HG03039 (cell line): Measurements from ENCODE around the gene GPR162.
A peak's percentile ranks its signal among the peaks of the same experiment; 100 is the strongest.

Source experiments
- ATAC-seq: cut with Tn5 transposase; IDR thresholded peaks from one replicate; pipeline ENCODE4 v1.9.1; 2021; ENCODE audit warnings: mild to moderate bottlenecking, moderate library complexity; ENCODE audit not compliant: unreplicated experiment

GPR162 gene

DNA sequence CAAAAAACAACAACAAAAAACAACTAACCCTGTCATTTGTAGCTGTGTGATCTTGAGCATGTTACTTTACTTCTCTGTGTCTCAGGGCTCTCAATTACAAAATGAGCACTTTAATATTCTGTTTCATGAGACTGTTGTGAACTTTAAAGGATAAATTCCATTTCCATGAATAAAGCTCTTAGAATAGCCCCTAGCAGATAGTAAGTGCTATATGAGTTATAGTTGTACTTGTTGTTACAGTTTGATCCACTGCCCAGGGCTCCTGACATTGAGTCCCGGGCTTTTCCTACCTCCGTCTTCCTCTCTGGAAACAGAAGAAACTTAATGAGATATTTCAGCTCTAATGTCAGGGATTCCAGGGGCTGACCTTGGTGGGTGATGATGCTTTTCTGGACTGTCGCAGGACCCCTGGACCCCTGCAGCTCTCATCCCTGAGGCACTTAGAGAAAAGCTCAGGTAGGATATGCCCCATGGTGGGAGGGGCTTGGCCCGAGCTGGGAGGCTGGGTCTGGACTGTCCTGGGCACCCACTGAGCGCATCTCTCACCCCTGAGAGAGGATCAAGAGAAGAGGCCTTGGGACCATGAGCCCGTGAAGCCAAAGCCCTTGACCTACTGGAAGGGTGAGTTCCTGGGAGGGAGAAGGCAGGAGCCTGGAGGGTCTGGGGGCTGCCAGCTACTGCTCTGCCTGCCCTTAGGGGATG, 11.7 kb downstream of the GPR162 start:
- no peak for ATAC-seq

DNA sequence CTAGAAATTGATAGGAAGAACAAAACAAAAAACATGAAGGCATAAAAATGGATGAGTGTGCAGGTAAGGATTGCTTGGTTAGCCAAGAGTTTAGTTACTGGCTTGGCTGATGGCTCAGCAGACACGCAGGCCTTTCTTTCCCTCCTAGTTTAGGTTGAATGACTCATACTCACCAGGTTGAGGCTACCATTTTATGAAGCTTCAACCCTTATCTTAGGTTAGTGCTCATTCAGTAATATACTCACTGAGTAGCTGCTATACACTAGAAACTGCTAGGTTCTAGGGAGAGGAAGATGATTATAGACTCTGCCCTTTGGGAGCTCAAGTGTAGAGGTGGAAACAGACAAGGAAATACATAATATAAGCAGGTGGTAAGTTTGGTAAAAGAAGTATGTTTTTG, 12.6 kb downstream of the GPR162 start:
- ATAC-seq: no peak

DNA sequence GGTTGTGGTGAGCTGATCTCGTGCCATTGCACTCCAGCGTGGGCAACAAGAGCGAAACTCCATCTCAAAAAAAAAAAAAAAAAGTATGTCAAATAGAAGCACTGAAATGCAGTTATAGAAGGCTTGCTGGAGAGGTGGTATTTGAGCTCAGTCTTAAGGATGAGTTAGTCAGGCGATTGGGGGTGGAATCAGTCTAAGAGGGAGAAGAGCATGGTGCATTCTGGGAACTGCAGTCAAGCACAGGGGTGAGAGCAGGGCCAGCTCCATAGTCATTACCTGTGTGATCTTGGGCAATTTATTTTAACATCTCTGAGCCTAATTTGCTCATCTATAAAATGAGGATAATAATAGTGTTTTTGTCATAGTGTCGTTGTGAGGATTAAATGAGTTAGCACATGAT, 13.3 kb downstream of the GPR162 start:
- no peak for ATAC-seq

DNA sequence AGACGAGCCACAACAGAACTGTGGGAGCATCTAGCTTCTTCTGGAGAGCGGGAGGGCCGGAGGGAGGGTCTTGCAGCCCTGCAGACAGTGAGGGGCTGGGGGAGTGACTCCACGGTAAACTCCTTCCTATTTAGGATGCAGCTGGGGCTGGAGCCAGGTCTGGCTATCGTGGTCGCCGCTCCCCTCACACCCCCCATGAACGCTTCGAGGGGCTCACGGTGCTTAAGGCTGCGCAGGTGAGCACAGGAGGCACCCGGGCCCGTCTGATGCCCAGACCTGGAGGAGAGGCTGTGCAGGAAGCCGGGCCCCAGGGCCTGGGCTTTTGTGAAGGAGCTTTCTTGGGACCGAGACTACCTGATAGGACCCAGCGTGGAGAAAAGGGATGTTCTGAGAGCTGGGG, 15.2 kb downstream of the GPR162 start:
- no peak for ATAC-seq

DNA sequence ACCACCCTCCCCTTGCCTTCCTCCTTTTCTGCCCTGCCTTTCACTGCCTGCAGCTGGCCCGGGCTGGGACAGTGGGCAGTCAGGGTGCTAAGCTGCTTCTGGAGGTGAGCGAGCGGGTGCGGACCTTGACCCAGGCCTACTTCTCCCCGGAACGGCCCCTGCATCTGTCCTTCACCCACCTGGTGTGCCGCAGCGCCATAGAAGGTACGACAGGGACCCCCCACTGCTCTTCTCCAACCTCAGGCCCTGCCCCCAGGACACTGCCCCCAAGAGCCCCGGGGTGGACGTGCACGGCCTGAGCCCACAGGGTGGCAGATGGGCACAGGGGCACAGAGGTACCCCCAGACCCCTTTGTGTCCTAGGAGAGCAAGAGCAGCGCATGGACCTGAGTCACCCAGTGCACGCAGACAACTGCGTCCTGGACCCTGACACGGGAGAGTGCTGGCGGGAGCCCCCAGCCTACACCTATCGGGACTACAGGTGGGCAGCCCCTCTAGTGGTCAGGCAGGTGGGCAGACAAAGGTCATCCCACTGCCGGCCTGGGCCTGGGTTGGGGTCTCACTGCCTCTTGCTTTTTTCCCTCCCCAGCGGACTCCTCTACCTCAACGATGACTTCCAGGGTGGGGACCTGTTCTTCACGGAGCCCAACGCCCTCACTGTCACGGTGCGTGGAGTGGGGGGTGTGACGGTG, 15.9 kb downstream of the GPR162 start:
- no peak for ATAC-seq

DNA sequence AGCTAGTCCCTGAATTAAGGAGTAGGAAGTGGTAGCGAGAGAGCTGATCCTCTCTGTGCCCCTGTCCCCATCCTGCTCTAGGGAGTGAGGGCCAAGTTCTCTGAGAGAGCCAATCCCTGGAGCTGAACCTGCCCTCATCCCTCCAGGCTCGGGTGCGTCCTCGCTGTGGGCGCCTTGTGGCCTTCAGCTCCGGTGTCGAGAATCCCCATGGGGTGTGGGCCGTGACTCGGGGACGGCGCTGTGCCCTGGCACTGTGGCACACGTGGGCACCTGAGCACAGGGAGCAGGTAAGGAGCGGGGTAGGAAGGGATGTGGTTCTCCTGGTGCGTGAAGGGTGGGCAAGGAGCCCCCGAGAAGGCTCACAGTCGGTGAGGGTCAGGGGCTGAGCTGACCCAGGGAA, 17.2 kb downstream of the GPR162 start:
- no peak for ATAC-seq

DNA sequence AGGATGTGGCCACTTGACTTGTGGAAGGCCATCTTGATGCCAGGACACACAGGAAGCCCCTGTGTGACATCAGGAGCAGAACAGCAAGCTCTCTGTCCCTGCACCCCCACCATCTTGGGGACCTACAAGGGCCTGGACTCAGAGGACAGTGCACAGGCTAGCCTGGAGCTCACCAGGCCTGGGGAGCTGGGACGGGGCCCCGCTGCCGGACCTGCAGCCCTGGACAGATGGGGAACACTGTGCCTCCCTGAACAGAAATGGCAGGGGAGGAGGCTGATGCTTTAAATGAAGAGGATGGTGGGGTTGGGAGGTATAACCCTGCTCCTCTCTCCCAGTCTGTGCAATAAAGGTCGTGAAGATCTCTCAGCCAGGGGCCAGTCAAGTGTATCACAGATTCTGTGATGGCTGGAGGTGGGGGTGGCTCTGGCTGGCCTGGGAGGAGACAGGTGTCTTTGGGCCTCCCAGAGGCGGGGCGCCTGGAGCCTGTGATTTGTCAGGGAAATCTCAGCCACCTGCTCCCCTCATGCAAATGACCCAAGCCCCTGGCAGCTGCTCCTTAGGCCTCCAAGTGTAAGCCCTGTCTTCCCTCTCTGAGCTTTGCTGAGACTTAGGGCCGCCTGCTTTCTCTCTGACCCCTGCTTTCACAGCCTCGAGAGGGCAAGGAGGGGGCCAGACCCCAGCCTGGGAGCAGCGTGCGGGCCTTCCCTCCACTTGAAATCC, 18.0 kb downstream of the GPR162 start:
- ATAC-seq: peak; percentile 61

DNA sequence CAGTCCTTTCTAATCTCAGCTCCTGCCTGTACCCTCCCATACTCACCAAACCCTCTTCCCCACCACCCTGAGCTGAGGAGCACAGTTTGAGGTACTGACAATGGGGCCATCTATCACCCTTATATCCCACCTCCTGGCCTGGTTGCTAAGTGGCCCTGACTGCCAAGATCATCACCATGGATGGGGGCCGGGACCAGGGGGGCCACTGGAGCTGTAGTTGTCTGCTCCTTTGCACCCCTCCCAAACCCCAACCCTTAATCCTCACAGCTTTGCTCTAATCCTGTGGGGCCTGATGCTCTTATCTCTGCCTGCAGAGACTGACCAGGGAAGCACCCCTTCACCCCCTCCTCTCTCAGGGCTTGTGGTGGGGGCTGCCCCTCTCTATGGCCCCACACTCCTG, 18.7 kb downstream of the GPR162 start:
- ATAC-seq: no peak

DNA sequence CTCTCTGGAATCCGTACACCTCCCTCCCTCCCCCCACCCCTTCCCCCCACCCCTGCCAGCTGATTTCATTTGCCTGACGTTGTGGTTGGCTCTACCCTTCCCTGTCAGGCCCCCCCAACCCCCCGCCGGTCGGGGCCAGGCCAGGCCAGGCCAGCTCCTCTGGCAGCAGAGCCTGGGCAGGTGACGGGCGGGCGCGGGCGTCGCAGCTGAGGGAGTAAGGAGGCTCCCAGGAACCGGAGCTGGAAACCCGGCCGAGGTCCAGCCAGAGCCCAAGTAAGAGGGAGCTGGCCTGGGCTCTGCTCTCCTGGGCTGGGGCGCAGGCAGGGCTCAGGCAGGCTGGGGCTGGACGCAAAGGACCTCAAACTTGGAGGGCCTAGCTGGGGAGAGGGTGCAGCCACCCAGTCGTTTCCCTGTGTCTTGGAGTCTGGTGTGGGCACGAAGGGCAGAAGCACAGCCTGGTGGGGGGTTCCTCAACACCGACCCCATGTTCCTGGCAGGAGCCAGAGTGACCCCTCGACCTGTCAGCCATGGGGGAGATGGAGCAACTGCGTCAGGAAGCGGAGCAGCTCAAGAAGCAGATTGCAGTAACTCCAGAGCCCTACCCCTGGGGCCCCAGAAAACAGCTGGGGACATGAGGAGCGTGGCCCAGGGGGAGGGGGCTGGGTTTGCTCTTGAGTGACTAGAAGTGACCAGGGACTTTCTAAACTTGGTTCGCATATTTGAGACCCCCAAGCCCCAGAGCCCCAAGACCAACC, 19.3 kb downstream of the GPR162 start, which contains the start of gene GNB3:
Gene GNB3, plus strand, starts transcription at position 165 of the 755 bp plus-strand sequence. Its CDS starts 363 bp downstream, at position 528.
- no peak for ATAC-seq

DNA sequence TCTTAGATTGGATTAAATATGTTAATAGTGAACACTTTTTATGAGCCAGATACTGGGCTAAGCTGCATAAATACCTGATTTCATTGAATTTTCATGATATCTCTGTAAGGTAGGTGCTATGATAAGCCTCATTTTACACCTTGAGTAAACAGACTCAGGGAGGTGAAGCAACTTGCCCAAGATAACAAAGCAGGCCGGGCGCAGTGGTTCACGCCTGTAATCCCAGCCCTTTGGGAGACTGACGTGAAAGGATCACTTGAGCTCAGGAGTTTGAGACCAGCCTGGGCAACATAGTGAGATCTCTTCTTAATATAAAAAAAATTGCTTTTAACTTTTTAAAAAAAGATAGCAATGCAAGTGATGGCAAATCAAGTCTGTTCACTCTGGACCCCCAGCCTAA, 20.5 kb downstream of the GPR162 start:
- no peak for ATAC-seq

DNA sequence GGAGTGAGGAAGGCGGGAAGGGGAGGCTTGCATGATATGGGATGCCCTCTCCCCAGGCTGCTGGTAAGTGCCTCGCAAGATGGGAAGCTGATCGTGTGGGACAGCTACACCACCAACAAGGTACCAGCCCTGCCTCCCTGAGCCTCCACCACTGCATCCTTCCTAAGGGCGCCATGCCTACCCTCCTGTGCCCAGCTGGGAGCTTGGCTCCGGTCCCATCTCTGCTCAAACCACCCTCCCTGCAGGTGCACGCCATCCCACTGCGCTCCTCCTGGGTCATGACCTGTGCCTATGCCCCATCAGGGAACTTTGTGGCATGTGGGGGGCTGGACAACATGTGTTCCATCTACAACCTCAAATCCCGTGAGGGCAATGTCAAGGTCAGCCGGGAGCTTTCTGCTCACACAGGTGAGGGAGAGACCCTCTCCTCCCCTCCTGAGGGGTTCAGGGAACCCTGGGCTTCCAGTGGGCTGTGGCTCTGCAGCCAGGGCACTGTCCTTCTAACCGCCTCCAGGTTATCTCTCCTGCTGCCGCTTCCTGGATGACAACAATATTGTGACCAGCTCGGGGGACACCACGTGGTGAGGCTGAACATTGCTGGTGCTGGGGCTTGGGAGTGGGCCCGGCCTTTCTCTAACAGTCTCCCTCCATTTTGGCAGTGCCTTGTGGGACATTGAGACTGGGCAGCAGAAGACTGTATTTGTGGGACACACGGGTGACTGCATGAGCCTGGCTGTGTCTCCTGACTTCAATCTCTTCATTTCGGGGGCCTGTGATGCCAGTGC, 21.7 kb downstream of the GPR162 start:
- no peak for ATAC-seq

DNA sequence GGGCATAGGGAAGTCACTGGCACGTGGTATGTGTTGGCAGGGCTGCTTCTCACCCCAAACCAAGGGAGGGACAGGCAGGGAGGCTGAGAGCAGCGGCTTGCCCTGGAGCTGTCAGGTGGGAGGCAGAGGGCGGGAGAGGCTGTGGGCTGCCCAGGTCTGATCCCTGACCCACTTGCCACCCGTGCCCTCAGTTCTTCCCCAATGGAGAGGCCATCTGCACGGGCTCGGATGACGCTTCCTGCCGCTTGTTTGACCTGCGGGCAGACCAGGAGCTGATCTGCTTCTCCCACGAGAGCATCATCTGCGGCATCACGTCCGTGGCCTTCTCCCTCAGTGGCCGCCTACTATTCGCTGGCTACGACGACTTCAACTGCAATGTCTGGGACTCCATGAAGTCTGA, 23.8 kb downstream of the GPR162 start:
- ATAC-seq: no peak

DNA sequence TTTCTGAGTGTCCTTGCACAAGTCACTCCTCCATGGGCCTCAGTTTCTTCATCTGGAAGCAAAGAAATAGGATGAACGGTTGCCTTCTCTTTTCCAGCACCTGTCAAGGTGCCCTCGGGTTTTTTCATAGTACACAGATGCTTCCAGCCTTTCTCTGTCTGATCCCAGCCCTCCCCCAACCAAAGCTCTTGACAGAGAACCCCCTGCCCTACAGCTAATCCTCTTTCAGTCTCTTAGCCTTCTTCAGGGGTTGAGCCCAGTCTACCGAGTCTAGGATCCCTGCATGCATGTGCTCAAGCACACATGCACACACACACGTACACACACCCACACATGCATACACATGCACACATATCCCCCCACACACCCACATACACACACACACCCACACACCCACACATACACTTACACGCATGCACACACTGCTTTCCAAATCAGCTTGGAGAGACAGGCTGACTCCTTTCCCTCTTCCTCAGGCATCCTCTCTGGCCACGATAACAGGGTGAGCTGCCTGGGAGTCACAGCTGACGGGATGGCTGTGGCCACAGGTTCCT, 24.8 kb downstream of the GPR162 start:
- ATAC-seq: no peak

DNA sequence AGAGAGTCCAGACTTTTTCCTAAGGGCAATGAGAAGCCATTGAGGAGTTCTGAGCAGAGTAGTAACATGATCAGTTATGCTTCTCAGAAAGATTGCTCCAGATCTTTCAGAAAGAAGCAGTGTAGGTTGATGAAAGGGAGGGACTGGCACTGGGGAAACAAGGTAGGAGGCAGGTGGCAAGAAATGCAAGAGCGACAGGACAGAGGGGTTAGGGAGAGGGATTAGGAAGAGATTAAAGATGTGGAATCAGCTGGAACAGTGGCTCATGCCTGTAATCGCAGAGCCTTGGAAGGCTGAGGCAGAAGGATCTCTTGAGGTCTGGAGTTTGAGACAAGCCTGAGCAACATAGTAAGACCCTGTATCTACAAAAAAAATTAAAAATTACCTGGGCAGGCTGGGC, 26.1 kb downstream of the GPR162 start:
- ATAC-seq: no peak

DNA sequence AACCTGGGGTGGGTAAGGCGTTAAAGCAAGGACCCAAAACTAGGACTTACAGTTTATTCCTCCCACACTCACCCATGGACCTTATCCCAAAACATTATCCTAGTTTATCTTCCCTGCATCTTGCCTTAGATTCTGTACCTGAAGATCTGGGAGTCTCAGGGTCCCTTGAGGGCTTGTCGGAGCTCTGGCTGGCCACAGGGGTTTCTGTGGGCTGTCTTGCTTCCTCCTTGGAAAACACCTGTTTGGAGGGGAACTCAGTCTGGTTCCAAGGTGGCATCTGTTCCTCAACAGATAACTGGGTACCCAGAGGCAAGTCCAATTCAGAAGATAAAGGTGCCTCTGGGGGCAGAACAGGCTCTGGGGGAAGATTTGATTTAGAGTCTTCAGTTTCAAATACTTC, 27.8 kb downstream of the GPR162 start:
- ATAC-seq: no peak

DNA sequence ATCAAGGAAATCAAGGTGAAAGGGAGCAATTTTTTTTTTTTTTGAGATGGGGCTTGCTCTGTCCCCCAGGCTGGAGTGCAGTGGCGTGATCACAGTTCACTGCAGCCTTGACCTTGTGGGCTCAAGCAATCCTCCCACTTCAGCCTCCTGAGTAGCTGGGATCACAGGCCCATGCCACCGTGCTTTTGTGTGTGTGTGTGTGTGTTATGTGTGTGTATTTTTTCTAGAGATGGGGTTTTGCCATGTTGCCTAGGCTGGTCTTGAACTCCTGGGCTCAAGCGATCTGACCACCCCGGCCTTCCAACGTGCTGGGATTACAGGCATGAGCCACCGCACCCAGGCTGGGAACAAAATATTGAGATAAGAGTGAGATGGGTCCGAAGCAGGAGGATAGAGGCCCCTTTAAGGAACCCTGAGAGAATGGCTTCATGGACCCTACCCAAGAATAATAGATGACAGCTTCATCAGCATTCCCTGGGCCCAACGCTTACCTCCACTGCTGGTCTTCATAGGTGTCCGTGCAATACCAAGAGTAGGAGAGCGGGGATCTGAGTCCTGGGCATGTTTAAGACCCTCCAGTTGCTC, 28.4 kb downstream of the GPR162 start:
- no peak for ATAC-seq

DNA sequence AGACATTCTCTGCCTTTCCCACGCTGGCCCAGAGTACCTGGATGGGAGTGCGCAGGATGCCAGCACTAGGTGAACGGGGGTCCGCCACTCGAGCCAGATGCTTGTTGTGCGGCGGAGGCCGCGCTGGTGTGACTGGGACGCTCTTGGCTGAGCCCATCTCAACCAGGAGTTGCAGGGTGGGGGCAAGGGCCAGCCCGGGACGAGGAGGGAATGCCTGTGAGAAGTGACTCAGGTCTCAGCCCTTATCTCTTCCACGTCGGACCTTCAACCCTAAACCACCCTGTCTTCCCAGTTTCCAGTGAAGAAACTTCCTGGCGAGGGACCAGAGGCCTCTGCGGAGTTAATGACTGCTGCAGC, 29.2 kb downstream of the GPR162 start:
- no peak for ATAC-seq

DNA sequence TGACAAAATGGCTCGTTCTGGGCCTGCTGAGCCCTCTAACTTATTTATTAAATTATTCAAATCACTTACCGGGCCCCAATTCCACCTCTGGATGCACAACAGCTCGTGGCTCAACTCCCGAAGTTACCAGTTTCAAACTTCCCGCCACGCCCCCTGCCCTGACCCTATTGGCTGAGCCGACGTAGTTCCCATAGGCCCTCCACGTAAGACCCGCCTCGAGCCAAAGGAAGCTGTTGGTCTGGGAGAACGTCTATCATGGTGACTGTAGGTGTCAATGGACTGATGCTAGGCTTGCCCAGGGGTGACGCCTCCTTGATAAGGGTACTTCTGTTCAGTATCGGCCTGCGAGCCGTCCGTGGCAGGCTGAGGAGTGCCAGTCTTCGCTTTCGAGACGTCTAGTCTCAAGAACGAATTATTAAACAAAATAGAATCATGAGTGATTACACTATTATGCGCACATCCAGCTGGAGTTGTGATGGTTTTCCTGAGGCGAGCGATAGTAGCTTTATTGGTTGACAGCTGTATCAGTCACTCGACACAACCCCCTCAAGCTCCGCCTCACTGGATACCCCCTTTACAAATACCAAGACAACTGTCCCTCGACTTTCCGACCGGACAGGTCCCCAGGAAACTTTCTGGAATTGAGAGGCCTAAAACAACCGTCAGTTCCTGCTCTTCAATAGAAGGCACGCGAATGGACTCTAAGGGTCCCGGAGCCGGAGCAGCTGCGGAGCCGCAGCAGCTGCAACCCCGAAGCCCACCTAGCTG, 29.7 kb downstream of the GPR162 start, which contains the start of gene CDCA3:
Gene CDCA3, minus strand, starts transcription at position 134 of the 768 bp plus-strand sequence. CDS start 334 bp downstream, outside the sequence.
- peak; percentile 44 for ATAC-seq
